Activated CD4-positive, alpha-beta T cell treated with anti-CD3 and anti-CD28 coated beads, Interleukin-2, amount 50 U/mL, for 16 hours (primary cell): ENCODE results near the gene SMPD3.
A peak's percentile ranks its signal among the peaks of the same experiment; 100 is the strongest.

Experiments
- DNase-seq: peaks from one replicate; pipeline ENCODE4 v3.0.0-alpha.2; 2020

Gene SMPD3

DNA sequence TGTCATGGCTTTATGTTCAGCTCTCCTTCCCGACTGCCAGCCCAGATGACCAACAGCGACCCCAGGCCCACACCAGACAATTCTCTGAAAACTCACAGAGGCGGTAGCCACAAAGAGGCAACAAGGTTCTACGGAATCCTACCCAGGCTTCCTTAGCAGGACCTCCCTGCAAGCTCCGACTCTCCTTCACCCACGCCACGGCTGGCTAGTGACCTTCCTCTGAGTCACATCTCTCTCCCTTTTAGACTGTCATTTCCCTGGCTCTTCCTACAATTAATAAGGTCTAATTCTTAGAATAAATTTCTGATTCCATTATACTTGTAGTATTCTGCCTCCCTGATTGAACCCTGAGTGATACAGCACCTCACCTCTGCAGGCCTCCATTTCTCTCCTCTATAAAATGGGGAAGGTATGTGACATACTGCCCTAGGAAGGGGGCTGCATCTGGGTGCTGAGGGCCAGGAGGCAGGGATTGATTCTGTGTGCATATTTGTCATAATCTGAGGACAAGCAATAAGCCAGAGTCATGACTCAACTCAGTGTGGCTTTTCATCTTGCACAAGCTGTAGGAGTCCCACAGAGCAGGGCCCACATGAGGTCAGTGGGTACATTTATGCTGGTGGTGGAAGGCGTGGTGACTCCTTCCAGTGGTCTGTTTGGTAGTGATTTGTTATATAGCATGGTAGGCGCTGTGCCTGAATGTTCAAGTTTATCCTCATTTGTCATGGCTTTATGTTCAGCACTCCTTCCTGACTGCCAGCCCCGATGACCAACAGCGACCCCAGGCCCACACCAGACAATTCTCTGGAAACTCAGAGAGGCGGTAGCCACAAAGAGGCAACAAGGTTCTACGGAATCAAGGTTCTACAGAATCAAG, 46.2 kb downstream of the SMPD3 start:
- no peak for DNase-seq

DNA sequence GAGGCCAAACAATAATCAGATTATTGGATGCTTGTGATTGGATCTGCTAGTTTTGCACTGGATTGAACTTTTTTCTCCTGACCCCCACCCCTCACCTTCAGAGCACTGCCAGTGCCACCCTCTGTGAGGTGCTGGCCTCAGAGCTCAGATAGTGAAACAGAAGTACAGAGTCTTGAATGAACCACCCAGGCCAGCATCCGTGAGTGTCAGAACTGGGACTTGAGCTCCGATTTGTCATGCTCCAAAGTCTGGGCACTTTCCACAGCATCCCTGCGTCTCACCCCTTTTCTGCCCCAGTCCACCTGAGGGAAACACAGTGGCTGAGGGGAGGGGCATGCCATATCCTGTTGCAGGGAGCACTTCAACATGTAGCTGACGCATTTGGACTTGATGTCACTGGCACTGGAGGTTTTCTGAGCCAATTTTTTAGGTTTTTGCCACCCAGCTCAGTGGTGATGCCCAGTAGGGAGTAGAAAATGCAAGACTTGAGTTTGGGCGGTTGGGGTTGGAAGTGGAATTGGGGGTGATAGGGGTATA, 47.3 kb downstream of the SMPD3 start:
- no peak for DNase-seq

DNA sequence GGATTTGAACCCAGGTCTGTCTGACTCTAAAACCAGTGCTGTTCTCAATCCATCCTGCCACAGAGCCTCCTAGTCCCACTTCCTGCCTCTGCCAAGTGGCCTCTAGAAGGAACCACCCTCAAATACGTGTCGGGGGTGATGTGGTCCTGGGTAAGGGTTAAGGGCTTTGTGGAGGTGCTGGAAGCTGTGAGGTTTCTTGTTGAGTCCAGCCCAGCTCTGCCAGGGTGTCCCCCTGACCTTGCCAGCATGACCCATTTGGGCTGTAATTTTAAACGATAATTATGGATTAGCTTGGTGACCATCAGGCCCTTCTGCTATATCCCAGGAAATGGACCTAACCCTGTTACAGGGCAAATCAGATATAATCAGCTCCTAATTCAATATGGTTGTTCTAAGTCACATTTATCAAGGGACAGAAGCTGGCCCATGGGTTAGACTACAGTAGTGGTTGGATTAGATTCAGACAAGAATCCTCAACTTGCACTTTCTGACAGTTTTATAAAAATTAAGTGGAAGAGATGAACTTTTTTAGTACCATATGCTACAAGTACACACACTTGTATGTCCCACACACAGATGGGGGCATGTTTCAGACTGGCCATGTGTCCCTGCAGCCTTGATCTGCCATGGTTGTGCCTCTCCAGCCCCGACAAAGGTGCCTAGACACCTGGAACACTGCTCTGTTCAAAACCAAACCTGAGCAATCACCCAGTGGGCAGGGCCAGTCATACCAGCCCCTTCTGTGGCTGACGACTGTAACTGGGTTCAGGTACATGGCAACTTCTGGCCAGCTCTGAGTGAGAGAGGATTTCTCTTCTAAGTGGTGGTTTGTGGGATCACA, 48.0 kb downstream of the SMPD3 start:
- DNase-seq, result peak; percentile 21

DNA sequence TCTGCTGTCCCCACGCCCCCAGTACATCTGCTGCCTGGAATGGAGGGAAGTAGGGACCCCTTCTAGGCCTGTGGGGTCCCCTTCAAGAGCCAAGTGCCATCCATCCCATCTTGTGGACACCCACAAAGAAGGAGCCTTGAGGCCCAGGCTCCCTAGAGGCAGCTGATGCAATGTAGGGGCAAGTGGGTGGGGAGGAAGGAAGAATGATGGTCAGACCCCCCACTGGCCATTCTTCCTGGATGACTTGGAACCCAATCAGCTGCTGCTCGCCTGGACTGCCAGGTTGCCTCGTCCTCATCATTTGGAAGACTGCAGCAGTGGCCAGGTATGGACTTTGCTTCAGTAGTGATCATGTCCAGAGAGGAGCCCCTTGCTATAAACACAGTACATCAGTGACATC, 48.9 kb downstream of the SMPD3 start:
- no peak for DNase-seq

DNA sequence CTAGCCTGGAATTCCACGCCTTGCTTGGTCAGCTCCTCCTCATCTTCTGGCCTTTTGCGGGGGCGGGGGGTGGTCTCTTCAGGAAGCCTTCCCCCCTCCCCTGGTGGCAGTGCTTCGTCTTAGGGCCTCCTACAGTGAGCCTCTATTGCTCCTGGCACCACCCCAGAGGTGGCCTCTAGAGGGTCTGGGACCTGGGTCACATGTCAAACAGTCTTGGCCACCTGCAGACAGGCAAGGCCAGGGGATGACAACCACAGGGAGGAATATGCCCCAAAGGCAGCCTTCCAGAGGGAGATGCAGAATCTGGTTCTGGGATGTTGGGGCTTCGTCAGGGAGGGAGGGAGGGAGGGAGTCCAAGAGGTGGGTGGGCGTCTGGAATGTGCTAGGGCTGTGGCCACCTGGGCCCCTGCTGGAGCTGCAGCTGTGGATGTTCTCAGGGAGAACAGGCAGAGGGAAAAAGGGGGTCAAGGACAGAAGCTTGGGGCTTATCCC, 50.6 kb downstream of the SMPD3 start:
- no peak for DNase-seq

- peak; percentile 31 for DNase-seq
Observed at GRCh38 chr16:68396481-68396880, 51.8 kb downstream of the SMPD3 start.

DNA sequence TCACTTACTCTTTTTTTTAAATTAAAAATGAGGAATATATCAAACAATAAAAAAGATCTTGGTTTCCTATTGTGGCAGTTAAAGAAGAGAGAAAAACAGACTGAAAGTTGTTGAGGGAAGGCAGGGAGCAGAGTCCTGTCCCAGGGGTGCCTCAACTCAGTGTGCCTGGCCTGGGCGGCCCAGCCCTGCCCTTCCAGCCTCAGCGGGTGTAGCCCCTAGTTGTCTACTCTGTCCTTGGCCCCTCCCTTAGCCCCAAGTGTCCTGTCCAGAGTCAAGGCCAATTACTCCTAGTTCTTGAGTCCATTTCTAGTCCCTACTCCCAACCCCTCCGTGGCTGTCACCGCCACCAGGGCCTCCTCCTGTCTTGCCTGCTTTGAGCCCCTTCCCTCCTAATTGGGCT, 52.5 kb downstream of the SMPD3 start:
- no peak for DNase-seq

- no peak for DNase-seq
Observed at GRCh38 chr16:68395167-68395786, 53.0 kb downstream of the SMPD3 start.

- DNase-seq, result no peak
Observed at GRCh38 chr16:68393333-68393732, 55.0 kb downstream of the SMPD3 start.

DNA sequence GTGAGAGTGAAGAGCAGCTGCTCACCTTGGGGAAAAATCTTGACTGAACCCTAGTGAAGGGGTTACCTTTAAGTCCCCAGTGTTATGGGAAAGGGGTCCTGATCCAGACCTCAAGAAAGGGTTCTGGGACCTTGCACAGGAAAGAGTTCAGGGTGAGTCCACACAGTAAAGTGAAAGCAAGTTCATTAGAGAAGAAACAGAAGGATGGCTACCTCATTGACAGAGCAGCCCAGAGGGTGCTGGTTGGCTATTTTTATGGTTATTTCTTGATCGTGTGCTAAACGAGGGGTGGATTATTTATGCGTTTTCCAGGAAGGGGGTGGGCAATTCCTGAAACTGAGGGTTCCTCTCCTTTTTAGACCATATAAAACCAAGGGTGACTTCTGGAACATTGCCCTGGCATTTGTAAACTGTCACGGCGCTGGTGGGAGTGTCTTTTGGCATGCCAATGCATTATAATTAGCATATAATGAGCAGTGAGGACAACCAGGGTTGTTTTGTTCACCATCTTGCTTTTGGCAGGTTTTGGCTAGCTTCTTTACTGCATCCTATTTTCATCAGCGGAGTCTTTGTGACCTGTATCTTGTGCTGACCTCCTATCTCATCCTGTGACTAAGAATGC, 58.4 kb downstream of the SMPD3 start:
- DNase-seq, result no peak

- no peak for DNase-seq
Observed at GRCh38 chr16:68389006-68389405, 59.3 kb downstream of the SMPD3 start.

GRCh38 chr16:68388124-68388523, 60.2 kb downstream of the SMPD3 start:
- no peak for DNase-seq

DNA sequence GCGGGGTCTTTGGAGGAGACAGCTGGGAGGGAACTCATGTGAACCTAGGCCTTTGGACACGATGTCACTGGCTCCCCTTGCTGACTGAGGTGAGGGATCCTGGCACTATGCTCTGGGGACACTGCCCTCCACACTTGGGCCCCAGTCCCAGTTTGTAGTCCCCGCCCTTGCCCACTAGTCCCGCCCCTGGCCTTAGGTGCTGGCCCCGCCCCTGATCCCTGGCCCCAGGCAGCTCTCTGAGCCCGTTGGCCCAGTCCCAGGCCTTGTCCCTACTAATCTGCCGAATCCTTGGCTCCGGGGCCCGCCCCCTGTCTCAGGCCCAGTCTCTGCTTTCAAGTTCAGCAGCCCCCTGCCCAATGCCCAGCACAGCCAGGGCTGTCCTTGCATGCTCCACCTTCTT, 61.0 kb downstream of the SMPD3 start:
- no peak for DNase-seq

DNA sequence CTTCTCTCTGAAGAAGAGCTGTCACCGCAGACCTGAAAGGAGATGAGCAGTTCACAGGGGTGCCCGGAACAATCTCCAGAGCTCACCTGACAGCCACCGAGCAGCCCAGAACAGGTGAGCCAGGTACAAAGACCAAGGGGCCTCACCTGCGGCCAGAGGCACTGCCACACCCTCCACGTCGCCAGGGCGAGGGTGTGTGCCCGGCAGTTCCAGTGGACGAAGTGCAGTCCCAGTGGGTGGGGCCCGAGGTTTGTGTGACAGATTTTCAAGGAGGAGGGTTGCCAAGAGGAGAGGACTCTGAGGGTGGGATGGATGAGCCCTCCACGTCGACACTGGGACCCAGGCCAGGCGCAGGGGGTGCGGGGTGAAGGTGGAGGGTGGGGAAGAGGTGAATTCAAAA, 61.7 kb downstream of the SMPD3 start:
- no peak for DNase-seq

- no peak for DNase-seq
Observed at GRCh38 chr16:68385371-68385770, 62.9 kb downstream of the SMPD3 start.

DNA sequence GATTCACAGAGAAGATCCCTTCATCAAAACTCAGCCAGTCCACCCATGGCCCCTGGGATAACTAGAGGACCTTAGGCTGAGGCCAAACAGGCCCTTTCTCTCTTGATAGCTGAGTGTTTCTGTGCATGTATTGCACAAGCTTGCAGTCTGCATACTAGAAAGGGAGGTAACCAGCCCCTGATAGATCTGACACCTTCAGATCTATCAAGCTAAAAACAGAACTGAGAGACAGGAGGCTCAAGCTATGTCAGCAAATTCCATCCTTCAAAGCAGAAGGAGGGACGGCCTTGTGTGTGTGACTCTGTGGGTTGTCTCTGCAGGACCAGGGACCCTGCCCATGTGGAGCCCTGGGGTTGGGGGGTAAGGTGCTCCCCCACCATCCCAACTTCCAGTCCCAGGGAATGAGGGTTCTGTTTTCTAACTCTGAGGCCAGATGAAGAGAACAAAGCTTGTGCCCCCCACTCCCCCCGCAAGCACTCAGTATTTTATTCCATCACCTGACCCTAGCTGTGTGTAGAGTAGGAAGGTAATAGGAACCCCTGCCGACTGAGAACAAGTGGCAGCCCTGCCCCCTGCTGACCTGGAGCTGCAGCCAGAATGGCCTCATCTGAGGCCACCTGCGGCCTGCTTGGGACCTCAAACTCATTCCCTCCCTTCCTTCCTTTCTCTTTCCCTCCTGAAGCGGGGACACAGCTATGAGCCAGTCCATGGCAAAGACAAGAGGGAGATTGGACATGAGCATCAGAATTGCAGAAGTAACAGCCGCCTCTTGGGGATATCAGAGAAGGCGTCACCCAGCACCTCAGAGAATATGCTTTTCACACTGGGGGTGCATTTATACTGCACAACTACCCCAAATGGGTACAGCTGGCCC, 63.8 kb downstream of the SMPD3 start:
- DNase-seq, result no peak

GRCh38 chr16:68383858-68384257, 64.5 kb downstream of the SMPD3 start:
- DNase-seq, result no peak

GRCh38 chr16:68382296-68382718, 66.0 kb downstream of the SMPD3 start:
- DNase-seq, result peak; percentile 23

- no peak for DNase-seq
Observed at GRCh38 chr16:68381363-68381724, 67.0 kb downstream of the SMPD3 start.

DNA sequence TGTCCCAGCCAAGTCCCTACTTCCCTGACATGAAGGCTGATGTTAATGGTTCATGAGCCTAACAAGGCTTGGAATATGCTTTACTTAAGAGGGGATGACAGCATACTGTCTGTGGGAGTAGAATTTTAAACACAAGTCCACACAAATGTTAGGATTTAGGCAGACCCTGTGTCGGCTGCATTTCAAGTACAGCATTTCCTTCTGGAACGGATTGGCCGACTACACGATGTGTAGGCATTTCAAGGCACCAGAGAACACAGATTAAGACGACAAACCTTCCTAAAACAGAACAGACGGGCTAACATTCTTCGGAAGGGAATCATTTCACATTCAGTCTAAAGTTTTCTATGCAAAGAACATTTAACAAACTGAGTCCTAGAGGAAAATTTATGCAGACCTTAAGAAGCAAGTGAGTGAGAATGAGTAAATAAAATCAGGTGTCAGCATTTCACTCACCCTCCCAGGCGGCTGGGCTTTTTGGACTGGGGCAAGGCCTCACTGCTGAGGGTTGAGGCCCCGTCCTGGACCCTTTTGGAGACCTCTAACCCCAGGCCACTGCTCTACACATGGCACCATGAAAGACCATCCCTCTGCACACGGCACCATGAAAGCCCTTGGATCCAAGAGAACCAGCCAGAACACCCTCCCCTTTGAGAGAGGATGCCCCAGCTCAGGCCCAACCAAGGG, 67.5 kb downstream of the SMPD3 start:
- DNase-seq, result no peak

GRCh38 chr16:68380348-68380670, 68.0 kb downstream of the SMPD3 start:
- DNase-seq, result no peak
